Muscle layer of duodenum (tissue), 2 donors: Measurements from ENCODE around the gene AQP2.

Experiments
- H3K27ac ChIP-seq: one replicate; pipeline ENCODE4 v1.7.0; 2013; ENCODE audit warnings: mild to moderate bottlenecking, low read length
- H3K27me3 ChIP-seq: one replicate; pipeline ENCODE4 v1.7.0; 2013; ENCODE audit warnings: low read depth, mild to moderate bottlenecking, control low read depth, low read length
- H3K36me3 ChIP-seq, 2 donors: one replicate each; pipeline ENCODE4 v1.7.0; 2013; ENCODE audit warnings: low read length in 2 of 2, control low read depth in 1 of 2, mild to moderate bottlenecking in 1 of 2; ENCODE audit not compliant: insufficient read depth in 2 of 2, control insufficient read depth in 1 of 2
- H3K4me1 ChIP-seq, 2 donors: one replicate each; pipeline ENCODE4 v1.7.0; 2013; ENCODE audit warnings: low read length in 2 of 2, mild to moderate bottlenecking in 2 of 2, control low read depth in 1 of 2, moderate library complexity in 1 of 2; ENCODE audit not compliant: insufficient read depth in 2 of 2, control insufficient read depth in 1 of 2
- H3K4me3 ChIP-seq, 2 donors: one replicate each; pipeline ENCODE4 v1.7.0; 2013; ENCODE audit warnings: low read length in 2 of 2, low read depth in 1 of 2, mild to moderate bottlenecking in 1 of 2
- H3K9me3 ChIP-seq, 2 donors: one replicate each; pipeline ENCODE4 v1.7.0; 2013; ENCODE audit warnings: low read length in 2 of 2, control low read depth in 1 of 2, mild to moderate bottlenecking in 1 of 2; ENCODE audit not compliant: control insufficient read depth in 1 of 2
- donor health status: healthy.

Gene AQP2

GRCh38 chr12:49944046-49944445, 6.5 kb upstream of the AQP2 start:
- Histone ChIP-seq H3K27me3 (no peaks in the 10 kb centered on the region), H3K4me1 (no peaks in the 10 kb centered on the region), H3K36me3 (no peaks in the 10 kb centered on the region), H3K9me3 (no peaks in the 10 kb centered on the region), H3K27ac (no peak overlapping the region), H3K4me3 (no peak overlapping the region)

GRCh38 chr12:49944718-49945117, 5.8 kb upstream of the AQP2 start:
- Histone ChIP-seq H3K27ac (no peak overlapping the region), H3K4me3 (no peak overlapping the region), H3K4me1 (no peaks in the 10 kb centered on the region), H3K27me3 (no peaks in the 10 kb centered on the region), H3K9me3 (no peaks in the 10 kb centered on the region), H3K36me3 (no peaks in the 10 kb centered on the region)

- H3K4me1 ChIP-seq: no peaks in the 10 kb centered on the region
- no peaks in the 10 kb centered on the region for H3K9me3 ChIP-seq
- no peak overlapping the region for H3K27ac ChIP-seq
- no peaks in the 10 kb centered on the region for H3K27me3 ChIP-seq
- peak overlapping the region; percentile 40 to 45 for H3K4me3 ChIP-seq
- no peaks in the 10 kb centered on the region for H3K36me3 ChIP-seq
Measured at GRCh38 chr12:49945394-49946080, 5.0 kb upstream of the AQP2 start.

GRCh38 chr12:49946086-49946485, 4.5 kb upstream of the AQP2 start:
- no peaks in the 10 kb centered on the region for H3K36me3 ChIP-seq
- no peaks in the 10 kb centered on the region for H3K4me1 ChIP-seq
- H3K27ac ChIP-seq: no peak overlapping the region
- no peaks in the 10 kb centered on the region for H3K9me3 ChIP-seq
- H3K4me3 ChIP-seq: no peak overlapping the region
- H3K27me3 ChIP-seq: no peaks in the 10 kb centered on the region

GRCh38 chr12:49946497-49946896, 4.0 kb upstream of the AQP2 start:
- H3K9me3 ChIP-seq: no peaks in the 10 kb centered on the region
- H3K4me1 ChIP-seq: no peaks in the 10 kb centered on the region
- no peak overlapping the region for H3K4me3 ChIP-seq
- no peaks in the 10 kb centered on the region for H3K36me3 ChIP-seq
- H3K27me3 ChIP-seq: no peaks in the 10 kb centered on the region
- H3K27ac ChIP-seq: no peak overlapping the region

GRCh38 chr12:49947593-49948226, 2.8 kb upstream of the AQP2 start:
- Histone ChIP-seq H3K27ac (no peak overlapping the region), H3K4me1 (no peaks in the 10 kb centered on the region), H3K9me3 (no peaks in the 10 kb centered on the region), H3K27me3 (no peaks in the 10 kb centered on the region), H3K36me3 (no peaks in the 10 kb centered on the region), H3K4me3 (no peak overlapping the region)

GRCh38 chr12:49948866-49949845, 1.4 kb upstream of the AQP2 start:
- Histone ChIP-seq H3K27me3 (peaks cover 2% of the 10 kb centered on the region), H3K36me3 (no peaks in the 10 kb centered on the region), H3K27ac (no peak overlapping the region), H3K4me3 (no peak overlapping the region), H3K9me3 (no peaks in the 10 kb centered on the region), H3K4me1 (no peaks in the 10 kb centered on the region)

GRCh38 chr12:49949866-49950265, 671 bp upstream of the AQP2 start:
- Histone ChIP-seq H3K27ac (no peak overlapping the region), H3K9me3 (no peaks in the 10 kb centered on the region), H3K27me3 (peaks cover 8% of the 10 kb centered on the region), H3K4me1 (peaks cover 0 to under 1% of the 10 kb centered on the region in 2 donors), H3K4me3 (no peak overlapping the region), H3K36me3 (no peaks in the 10 kb centered on the region)

GRCh38 chr12:49951411-49952240, 1.1 kb downstream of the AQP2 start:
- Histone ChIP-seq H3K4me3 (no peak overlapping the region), H3K27ac (no peak overlapping the region), H3K36me3 (no peaks in the 10 kb centered on the region), H3K9me3 (no peaks in the 10 kb centered on the region), H3K27me3 (peaks cover 21% of the 10 kb centered on the region), H3K4me1 (peaks cover 0 to 7% of the 10 kb centered on the region in 2 donors)

GRCh38 chr12:49952391-49953055, 2.0 kb downstream of the AQP2 start:
- no peaks in the 10 kb centered on the region for H3K9me3 ChIP-seq
- H3K4me1 ChIP-seq: peaks cover 0 to 7% of the 10 kb centered on the region in 2 donors
- H3K27me3 ChIP-seq: peaks cover 29% of the 10 kb centered on the region
- H3K4me3 ChIP-seq: no peak overlapping the region
- H3K27ac ChIP-seq: no peak overlapping the region
- no peaks in the 10 kb centered on the region for H3K36me3 ChIP-seq
